H1 (cell line): ENCODE data around the gene SLC13A5. TPM values are rescaled to one million over a fixed set of nuclear protein-coding genes. Genes with fewer than 3 reads are reported as not detected.

Source experiments
- CTCF ChIA-PET: fragments of 300-600 bp; sonication (Branson Sonifier 250); formaldehyde crosslinking; loops from one replicate; lab custom pipeline; 2021; ENCODE audit not compliant: partially characterized antibody; lab: Charles Lee
- POLR2A ChIA-PET: fragments of 300-600 bp; sonication (Branson Sonifier 250); formaldehyde crosslinking; loops from one replicate; lab custom pipeline; 2021; ENCODE audit warnings: inconsistent platforms; ENCODE audit not compliant: partially characterized antibody; lab: Charles Lee
- DNase-seq, 2 experiments: peaks; one replicate each; pipeline versions ENCODE4 v3.0.0 to v3.0.0-alpha.2; 2010 to 2022; ENCODE audit warnings: low spot score in 2 of 2, low read depth in 1 of 2, mixed read lengths in 1 of 2
- FAIRE-seq: peaks from 2 replicates; lab custom pipeline; 2011; peaks lifted over from hg19 to GRCh38; lab: Jason Lieb, UNC
- H2AFZ ChIP-seq: 2 replicates; pipeline ENCODE4 v1.8.1; 2012; ENCODE audit warnings: low read length, inconsistent platforms
- H2AK5ac ChIP-seq: 2 replicates; pipeline ENCODE4 v1.6.1; 2013; ENCODE audit warnings: low read depth, low read length
- H2BK120ac ChIP-seq: replicated peaks from 2 replicates; pipeline ENCODE3; 2013; ENCODE audit warnings: low read depth, low read length, inconsistent platforms
- H2BK12ac ChIP-seq: 2 replicates; pipeline ENCODE4 v1.6.1; 2013; ENCODE audit warnings: low read depth, low read length
- H2BK15ac ChIP-seq: 2 replicates; pipeline ENCODE4 v1.6.1; 2013; ENCODE audit warnings: low read length
- H2BK20ac ChIP-seq: 2 replicates; pipeline ENCODE4 v1.6.1; 2013; ENCODE audit warnings: low read length
- H2BK5ac ChIP-seq: 2 replicates; pipeline ENCODE4 v1.6.1; 2013; ENCODE audit warnings: low read depth, low read length
- H3K14ac ChIP-seq: 2 replicates; pipeline ENCODE4 v1.6.1; 2013; ENCODE audit warnings: inconsistent platforms; ENCODE audit not compliant: insufficient read length
- H3K18ac ChIP-seq: 2 replicates; pipeline ENCODE4 v1.6.1; 2013; ENCODE audit warnings: low read length; ENCODE audit errors: extremely low read depth
- H3K23ac ChIP-seq: 2 replicates; pipeline ENCODE4 v1.6.1; 2013; ENCODE audit warnings: inconsistent platforms; ENCODE audit not compliant: insufficient read length
- H3K23me2 ChIP-seq: 2 replicates; pipeline ENCODE4 v1.6.1; 2013; ENCODE audit warnings: low read depth, low read length
- H3K27ac ChIP-seq: 2 replicates; pipeline ENCODE4 v1.6.1; 2011; ENCODE audit warnings: low read depth, low read length, inconsistent platforms
- H3K27me3 ChIP-seq, 4 experiments: replicated peaks in 1 of 4; 1 replicate in 1 of 4; 2 replicates in 3 of 4; pipeline versions ENCODE4 v1.6.1 to v1.8.1; 2011 to 2013; ENCODE audit warnings: low read length in 3 of 4, mild to moderate bottlenecking in 3 of 4, inconsistent platforms in 2 of 4, mixed read lengths in 2 of 4, moderate library complexity in 1 of 4; ENCODE audit not compliant: control insufficient read depth in 3 of 4, insufficient read depth in 3 of 4; ENCODE audit errors: extremely low read depth in 1 of 4
- H3K36me3 ChIP-seq, 4 experiments: 2 replicates each; pipeline versions ENCODE4 v1.6.1 to v1.8.1; 2011 to 2013; ENCODE audit warnings: mild to moderate bottlenecking in 4 of 4, low read length in 3 of 4, moderate library complexity in 2 of 4, control low read depth in 1 of 4, inconsistent platforms in 1 of 4; ENCODE audit not compliant: insufficient read depth in 4 of 4, control insufficient read depth in 2 of 4
- H3K4ac ChIP-seq: replicated peaks from 2 replicates; pipeline ENCODE3; 2013; ENCODE audit warnings: low read length, low read depth, mixed read lengths, inconsistent platforms; ENCODE audit not compliant: insufficient read length
- H3K4me1 ChIP-seq, 4 experiments: replicated peaks in 1 of 4; 1 replicate in 1 of 4; 2 replicates in 3 of 4; pipeline versions ENCODE4 v1.6.1 to v1.8.1; 2011 to 2013; ENCODE audit warnings: low read length in 3 of 4, inconsistent platforms in 2 of 4, mixed read lengths in 1 of 4; ENCODE audit not compliant: insufficient read depth in 4 of 4, control insufficient read depth in 3 of 4
- H3K4me2 ChIP-seq, 2 experiments: 2 replicates each; pipeline versions ENCODE4 v1.6.1 to v1.8.1; 2011 to 2013; ENCODE audit warnings: low read depth in 2 of 2, low read length in 2 of 2, control low read depth in 1 of 2, inconsistent platforms in 1 of 2, mild to moderate bottlenecking in 1 of 2; ENCODE audit not compliant: insufficient read depth in 1 of 2
- H3K4me3 ChIP-seq, 4 experiments: fragments of 200-600, 300-600 bp in 1 of 4; sonication (generic), shearing (Covaris generic), sonication (Bioruptor Twin) in 1 of 4; 2 replicates each; pipeline versions ENCODE4 v1.5.1 to v1.8.1; 2011 to 2016; ENCODE audit warnings: low read length in 4 of 4, low read depth in 3 of 4, control low read depth in 2 of 4, inconsistent platforms in 2 of 4, mild to moderate bottlenecking in 2 of 4, mixed read lengths in 1 of 4, moderate library complexity in 1 of 4; ENCODE audit not compliant: insufficient read depth in 2 of 4; ENCODE audit errors: extremely low read depth in 1 of 4
- H3K56ac ChIP-seq: replicated peaks from 2 replicates; pipeline ENCODE3; 2013; ENCODE audit warnings: low read depth, mild to moderate bottlenecking, mixed read lengths, low read length, inconsistent platforms; ENCODE audit not compliant: insufficient read length
- H3K79me1 ChIP-seq: 2 replicates; pipeline ENCODE4 v1.6.1; 2013; ENCODE audit warnings: low read depth, low read length, control low read depth
- H3K79me2 ChIP-seq, 2 experiments: 2 replicates each; pipeline versions ENCODE4 v1.6.1 to v1.8.1; 2012 to 2013; ENCODE audit warnings: low read length in 2 of 2, mild to moderate bottlenecking in 2 of 2, inconsistent platforms in 1 of 2; ENCODE audit not compliant: insufficient read depth in 2 of 2, control insufficient read depth in 1 of 2
- H3K9ac ChIP-seq, 4 experiments: replicated peaks in 1 of 4; 1 replicate in 1 of 4; 2 replicates in 3 of 4; pipeline versions ENCODE4 v1.6.1 to v1.8.1; 2011 to 2013; ENCODE audit warnings: low read depth in 3 of 4, low read length in 3 of 4, control low read depth in 2 of 4, mild to moderate bottlenecking in 2 of 4, moderate library complexity in 2 of 4, inconsistent platforms in 1 of 4; ENCODE audit errors: extremely low read depth in 1 of 4
- H3K9me3 ChIP-seq, 2 experiments: 2 replicates each; pipeline versions ENCODE4 v1.6.1 to v1.8.1; 2012 to 2013; ENCODE audit warnings: mild to moderate bottlenecking in 2 of 2, moderate library complexity in 2 of 2, control low read depth in 1 of 2, inconsistent platforms in 1 of 2, low read depth in 1 of 2, low read length in 1 of 2, mixed read lengths in 1 of 2; ENCODE audit not compliant: insufficient read depth in 2 of 2
- H4K20me1 ChIP-seq, 2 experiments: replicated peaks in 1 of 2; 2 replicates each; pipeline versions ENCODE3 to v1.8.1; 2011 to 2013; ENCODE audit warnings: inconsistent platforms in 2 of 2, low read length in 2 of 2, mild to moderate bottlenecking in 1 of 2; ENCODE audit not compliant: insufficient read depth in 2 of 2, control insufficient read depth in 1 of 2
- H4K5ac ChIP-seq: 2 replicates; pipeline ENCODE4 v1.6.1; 2013; ENCODE audit warnings: low read length, low read depth, mixed read lengths, inconsistent platforms; ENCODE audit not compliant: insufficient read length
- H4K8ac ChIP-seq: 2 replicates; pipeline ENCODE4 v1.8.0; 2013; ENCODE audit warnings: mild to moderate bottlenecking, moderate library complexity, low read length, inconsistent platforms; ENCODE audit not compliant: insufficient read depth; ENCODE audit errors: extremely low read depth
- H4K91ac ChIP-seq: replicated peaks from 2 replicates; pipeline ENCODE3; 2013; ENCODE audit warnings: low read length, mixed read lengths, inconsistent platforms; ENCODE audit not compliant: insufficient read length
- CTCF ChIP-seq, 3 experiments: IDR thresholded peaks; 1 replicate in 2 of 3; 2 replicates in 1 of 3; pipeline versions ENCODE4 v1.5.1 to v1.6.1; 2011; ENCODE audit warnings: low read length in 3 of 3, mild to moderate bottlenecking in 3 of 3, inconsistent platforms in 2 of 3, low read depth in 1 of 3, moderate library complexity in 1 of 3; ENCODE audit not compliant: insufficient read depth in 1 of 3; ENCODE audit errors: control extremely low read depth in 1 of 3
- NRF1 ChIP-seq: IDR thresholded peaks from 2 replicates; pipeline ENCODE4 v1.6.1; 2011; ENCODE audit warnings: mild to moderate bottlenecking, low read depth, low read length, improper control_type of control experiment
- RAD21 ChIP-seq, 2 experiments: IDR thresholded peaks in 1 of 2; conservative IDR thresholded peaks in 1 of 2; 2 replicates each; pipeline ENCODE4 v1.6.1; 2011; ENCODE audit warnings: low read depth in 2 of 2, low read length in 2 of 2, improper control_type of control experiment in 1 of 2, inconsistent platforms in 1 of 2, mild to moderate bottlenecking in 1 of 2, moderate library complexity in 1 of 2
- RFX5 ChIP-seq: IDR thresholded peaks from 2 replicates; pipeline ENCODE4 v1.6.1; 2011; ENCODE audit warnings: low read depth, low read length, improper control_type of control experiment, borderline replicate concordance
- RNF2 ChIP-seq: fragments of 200-900, 300-1000 bp; sonication (generic); IDR thresholded peaks from 2 replicates; pipeline ENCODE4 v1.7.1; 2016; ENCODE audit warnings: borderline replicate concordance, low read depth, mild to moderate bottlenecking, antibody characterized with exemption, low read length; ENCODE audit not compliant: poor library complexity, severe bottlenecking; ENCODE audit errors: missing control alignments
- TAF1 ChIP-seq: IDR thresholded peaks from 2 replicates; pipeline ENCODE4 v1.6.1; 2011; ENCODE audit warnings: mild to moderate bottlenecking, low read depth, low read length
- TCF12 ChIP-seq: IDR thresholded peaks from 2 replicates; pipeline ENCODE4 v1.6.1; 2011; ENCODE audit warnings: low read depth, mild to moderate bottlenecking, low read length
- YY1 ChIP-seq: IDR thresholded peaks from 2 replicates; pipeline ENCODE4 v1.6.1; 2011; ENCODE audit warnings: low read depth, mild to moderate bottlenecking, low read length
- ZNF274 ChIP-seq: IDR thresholded peaks from 2 replicates; pipeline ENCODE4 v1.7.0; 2012; ENCODE audit warnings: low read length, borderline replicate concordance; ENCODE audit errors: extremely low read depth
- WGBS, 2 experiments: shearing (Covaris generic) in 1 of 2; methylation state at CpG; one replicate each; pipeline versions ENCODE4 v1.1.6 to v1.1.7; 2013 to 2015; ENCODE audit warnings: low lambda C conversion rate in 2 of 2, mixed read lengths in 2 of 2, inconsistent platforms in 1 of 2, low coverage in 1 of 2, missing lambda C conversion rate in 1 of 2; ENCODE audit not compliant: insufficient replicate concordance in 2 of 2, insufficient coverage in 1 of 2, insufficient read length in 1 of 2; ENCODE audit errors: extremely low coverage in 1 of 2, missing lambda C conversion rate in 1 of 2; 5-methylcytosine and 5-hydroxymethylcytosine counted together
- polyA plus RNA-seq, 7 experiments: library from polyadenylated mRNA; depleted of rRNA in 3 of 7; stranded (reverse) in 5 of 7; unstranded in 2 of 7; fragments of >200 nt in 5 of 7; fragments of 200-250 nt in 2 of 7; gene quantifications; 1 replicate in 5 of 7; 2 replicates in 1 of 7; 4 replicates in 1 of 7; pipeline versions ENCODE4 v1.2.1 to v1.2.3, GENCODE V29; 2011 to 2013; ENCODE audit warnings: missing spikeins in 2 of 7, mixed read lengths in 2 of 7
- total RNA-seq: library from RNA; stranded (reverse); fragmentation: NEBNext Ultra II Directional; extraction: Animal tissue kit (Norgen Biotek cat#: 25700); gene quantifications from 2 replicates; pipeline ENCODE4 v1.2.1, GENCODE V29; 2021

SLC13A5 gene
- total and polyA plus RNA-seq, 2 of the 8 experiments (the other 6 are each of a cell fraction or from before 2014, with no cell fraction given), result 2.1 to 2.6 TPM

- no peaks in the 10 kb centered on the region for H3K23me2 ChIP-seq
- H2BK15ac ChIP-seq, result no peak overlapping the region
- no peak overlapping the region for H4K5ac ChIP-seq
- no peaks in the 10 kb centered on the region for H3K9me3 ChIP-seq
- H3K14ac ChIP-seq, result no peak overlapping the region
- no peak overlapping the region for H2AK5ac ChIP-seq
- no peak overlapping the region for H3K56ac ChIP-seq
- H3K4me1 ChIP-seq, result peaks cover 0 to 2% (median 1%) of the 10 kb centered on the region in 4 experiments; a peak in 1 of 7 replicates
- POLR2A ChIA-PET, result no interaction called here
- H3K79me1 ChIP-seq, result no peaks in the 10 kb centered on the region
- WGBS, 2 experiments, result 97% methylated on average over 6 of the region's 6 CpGs; no CpG with 5 or more reads in 1 of the 2 experiments
- H2BK5ac ChIP-seq, result no peak overlapping the region
- no peak overlapping the region for H3K9ac ChIP-seq
- H4K8ac ChIP-seq, result no peak overlapping the region
- H3K4me3 ChIP-seq, result no peak overlapping the region
- H4K91ac ChIP-seq, result no peak overlapping the region
- H2AFZ ChIP-seq, result no peak overlapping the region
- H3K27me3 ChIP-seq, result peaks cover 0 to 6% (median 4%) of the 10 kb centered on the region in 4 experiments; a peak in 2 of 7 replicates
- H3K79me2 ChIP-seq, result no peaks in the 10 kb centered on the region
- no peak overlapping the region for H3K18ac ChIP-seq
- H2BK12ac ChIP-seq, result no peak overlapping the region
- CTCF ChIA-PET, result interaction anchor here (0.6 to 4.8 kb wide), 38 partner anchors 9 to 392 kb away, joined by 3 to 41 read pairs (median 4); partner anchors contain the start of genes ALOX12 and SLC13A5
- no peak overlapping the region for H3K27ac ChIP-seq
- no peak overlapping the region for H3K4me2 ChIP-seq
- DNase-seq (no peak), FAIRE-seq (no peak)
- H3K36me3 ChIP-seq, result no peaks in the 10 kb centered on the region
- no peak overlapping the region for H2BK20ac ChIP-seq
- H4K20me1 ChIP-seq, result peaks cover 0 to 2% of the 10 kb centered on the region in 2 experiments
- H2BK120ac ChIP-seq, result no peak overlapping the region
- no peak overlapping the region for H3K4ac ChIP-seq
- H3K23ac ChIP-seq, result no peak overlapping the region
- TF ChIP-seq TAF1 (no peak), CTCF (IDR thresholded peaks at IDR 0.05; ENCODE audit: control extremely low read depth in 1 of 3, insufficient read depth in 1 of 3, low read depth in 1 of 3, low read length in 3 of 3) (no peak), RAD21 (IDR thresholded peaks at IDR 0.05 in 1 of 2, conservative IDR thresholded peaks at IDR 0.05 in 1 of 2; ENCODE audit: low read depth in 2 of 2, low read length in 2 of 2) (no peak), NRF1 (no peak), YY1 (no peak), TCF12 (no peak), RNF2 (no peak), ZNF274 (no peak), RFX5 (no peak)
These were observed 46.6 kb downstream of the SLC13A5 start for GRCh38 chr17:6666557-6666956.
